Measurements from ENCODE around the gene GPR160. TPM values are rescaled to one million over a fixed set of nuclear protein-coding genes. Genes with fewer than 3 reads are reported as not detected.
"Not testable (repeated sequence)": the region's sequence is repeated elsewhere in the genome, so short reads cannot be mapped to it uniquely, and the experiment has no call there.

Gene GPR160
- total RNA-seq, 4 donors from 2014 or later, result 1.5 to 6.3 (median 3.3) TPM

GRCh38 chr3:170007031-170007663 is 30.6 kb upstream of the GPR160 start:
- WGBS, 2 donors, result 73 to 75% methylated on average over 7 of the region's 7 CpGs
- no peak for DNase-seq (ENCODE audit: low spot score in 2 of 2)
- TF ChIP-seq CTCF (IDR thresholded peaks at IDR 0.05), result no peak
- TF ChIP-seq POLR2A (IDR thresholded peaks at IDR 0.05), result no peak
- intact Hi-C loops (cut with DNase I; ENCODE audit: low total_unique reads), result no loop called here
- H3K4me3 ChIP-seq (ENCODE audit: low read depth, poor library complexity, severe bottlenecking), result no peak overlapping the region

GRCh38 chr3:170010498-170010897 is 27.3 kb upstream of the GPR160 start:
- no peak overlapping the region for H3K4me3 ChIP-seq (ENCODE audit: low read depth, poor library complexity, severe bottlenecking)
- intact Hi-C loops (cut with DNase I; ENCODE audit: low total_unique reads), result no loop called here
- no peak for DNase-seq (ENCODE audit: low spot score in 2 of 2)
- no peak for TF ChIP-seq POLR2A (IDR thresholded peaks at IDR 0.05)
- TF ChIP-seq CTCF (IDR thresholded peaks at IDR 0.05), result no peak
- 86 to 94% methylated on average over 4 of the region's 4 CpGs for whole genome bisulfite sequencing, 2 donors

GRCh38 chr3:170012683-170013400 is 25.0 kb upstream of the GPR160 start:
- 54 to 57% methylated on average over 7 of the region's 7 CpGs for WGBS, 2 donors
- no peak overlapping the region for H3K4me3 ChIP-seq (ENCODE audit: low read depth, poor library complexity, severe bottlenecking)
- intact Hi-C loops (cut with DNase I; ENCODE audit: low total_unique reads), result no loop called here
- DNase-seq (ENCODE audit: low spot score in 2 of 2), result no peak
- TF ChIP-seq CTCF (IDR thresholded peaks at IDR 0.05) (no peak), POLR2A (IDR thresholded peaks at IDR 0.05) (no peak)

GRCh38 chr3:170016057-170016456 is 21.7 kb upstream of the GPR160 start:
- no peak overlapping the region for H3K4me3 ChIP-seq (ENCODE audit: low read depth, poor library complexity, severe bottlenecking)
- TF ChIP-seq POLR2A (IDR thresholded peaks at IDR 0.05) (no peak), CTCF (IDR thresholded peaks at IDR 0.05) (no peak)
- DNase-seq (ENCODE audit: low spot score in 2 of 2), result no peak
- 81 to 91% methylated on average over 3 of the region's 3 CpGs for WGBS, 2 donors
- intact Hi-C loops (cut with DNase I; ENCODE audit: low total_unique reads), result no loop called here

GRCh38 chr3:170019306-170019705 is 18.5 kb upstream of the GPR160 start:
- intact Hi-C loops (cut with DNase I; ENCODE audit: low total_unique reads); DNase-seq (ENCODE audit: low spot score in 2 of 2); H3K4me3 ChIP-seq (ENCODE audit: low read depth, poor library complexity, severe bottlenecking): not testable (repeated sequence)
- 74 to 79% methylated on average over 4 of the region's 4 CpGs for WGBS, 2 donors

GRCh38 chr3:170021083-170021482 is 16.7 kb upstream of the GPR160 start:
- no peak for DNase-seq (ENCODE audit: low spot score in 2 of 2)
- 73 to 80% methylated on average over 3 of the region's 3 CpGs for WGBS, 2 donors
- H3K4me3 ChIP-seq (ENCODE audit: low read depth, poor library complexity, severe bottlenecking), result no peak overlapping the region
- intact Hi-C loops (cut with DNase I; ENCODE audit: low total_unique reads), result no loop called here
- no peak for TF ChIP-seq CTCF (IDR thresholded peaks at IDR 0.05)
- TF ChIP-seq POLR2A (IDR thresholded peaks at IDR 0.05), result no peak

Measured in lower leg skin (tissue), 4 donors.